ENCODE data around the gene THAP8. TPM values are rescaled to one million over a fixed set of nuclear protein-coding genes. Genes with fewer than 3 reads are reported as not detected.

THAP8 gene
- total RNA-seq, 4 donors from 2014 or later = 6.3 to 21.3 (median 12.1) TPM

- peak overlapping the region; percentile 39 to 56 (median 42) for H3K4me3 ChIP-seq
- H3K36me3 ChIP-seq = no peaks in the 10 kb centered on the region
- intact Hi-C loops (cut with DNase I) = no loop called here
- H3K9me3 ChIP-seq = no peaks in the 10 kb centered on the region
- no peak overlapping the region for H3K27ac ChIP-seq (replicated peaks in 1 of 4)
- DNase-seq (ENCODE audit: extremely low spot score) = no peak
- H3K27me3 ChIP-seq = peaks cover 2 to 78% (median 13%) of the 10 kb centered on the region in 4 donors
- WGBS = 31% methylated on average over 8 of the region's 8 CpGs
- H3K4me1 ChIP-seq = peaks cover 6 to 12% (median 10%) of the 10 kb centered on the region in 4 donors
- TF ChIP-seq POLR2A (IDR thresholded peaks at IDR 0.05; ENCODE audit: low read depth) = no peak
- no peak for TF ChIP-seq EP300 (IDR thresholded peaks at IDR 0.05)
- TF ChIP-seq CTCF (IDR thresholded peaks at IDR 0.05) = no peak
Observed at GRCh38 chr19:35987571-35987896, 66.6 kb downstream of the THAP8 start.

- Histone ChIP-seq H3K27ac (replicated peaks in 1 of 4) (no peak overlapping the region), H3K4me1 (peaks cover 6 to 12% (median 10%) of the 10 kb centered on the region in 4 donors), H3K36me3 (no peaks in the 10 kb centered on the region), H3K4me3 (peak overlapping the region; percentile 39 to 56 (median 42)), H3K27me3 (peaks cover 2 to 83% (median 13%) of the 10 kb centered on the region in 4 donors), H3K9me3 (no peaks in the 10 kb centered on the region)
- no peak for DNase-seq (ENCODE audit: extremely low spot score)
- intact Hi-C loops (cut with DNase I) = no loop called here
- no peak for TF ChIP-seq POLR2AphosphoS5 (IDR thresholded peaks at IDR 0.05)
- TF ChIP-seq POLR2A (IDR thresholded peaks at IDR 0.05; ENCODE audit: low read depth) = no peak
- TF ChIP-seq EP300 (IDR thresholded peaks at IDR 0.05) = no peak
- no peak for TF ChIP-seq CTCF (IDR thresholded peaks at IDR 0.05)
- WGBS = 6% methylated on average over 47 of the region's 54 CpGs
Observed at GRCh38 chr19:35986664-35987570, 67.2 kb downstream of the THAP8 start.

- TF ChIP-seq EP300 (IDR thresholded peaks at IDR 0.05) (no peak), POLR2A (IDR thresholded peaks at IDR 0.05; ENCODE audit: low read depth) (no peak), CTCF (IDR thresholded peaks at IDR 0.05) (no peak), POLR2AphosphoS5 (IDR thresholded peaks at IDR 0.05) (no peak)
- Histone ChIP-seq H3K36me3 (no peaks in the 10 kb centered on the region), H3K9me3 (no peaks in the 10 kb centered on the region), H3K27ac (replicated peaks in 1 of 4) (no peak overlapping the region), H3K27me3 (peaks cover 2 to 88% (median 13%) of the 10 kb centered on the region in 4 donors), H3K4me1 (peaks cover 6 to 12% (median 10%) of the 10 kb centered on the region in 4 donors), H3K4me3 (no peak overlapping the region)
- intact Hi-C loops (cut with DNase I) = no loop called here
- 96% methylated on average over 4 of the region's 5 CpGs for WGBS
- no peak for DNase-seq (ENCODE audit: extremely low spot score)
Observed at GRCh38 chr19:35986111-35986510, 68.0 kb downstream of the THAP8 start.

Other genes with a start within 250 kb of the THAP8 start
- not detected for gene PRODH2, start 241.4 kb downstream of the THAP8 start, total RNA-seq
- gene NPHS1, start 201.8 kb downstream of the THAP8 start, total RNA-seq = not detected
- gene KIRREL2, start 197.4 kb downstream of the THAP8 start, total RNA-seq = not detected
- 10 to 100 TPM in 2 of 4 donors, 1 to 10 TPM in 2; 4.6 to 14.6 (median 8.8) TPM for gene APLP1, start 185.7 kb downstream of the THAP8 start, total RNA-seq
- 1 to 10 TPM; 2.5 to 6.2 (median 5.3) TPM for gene NFKBID, start 153.7 kb downstream of the THAP8 start, total RNA-seq
- 10 to 100 TPM in 1 of 4 donors, 1 to 10 TPM in 1, not detected in 2; 3.7 to 14.6 TPM for gene HCST, start 151.8 kb downstream of the THAP8 start, total RNA-seq
- gene TYROBP, start 146.0 kb downstream of the THAP8 start, total RNA-seq = 100 to 1,000 TPM in 1 of 4 donors, 10 to 100 TPM in 3; 47.1 to 145 (median 50.7) TPM
- gene LRFN3, start 117.9 kb downstream of the THAP8 start, total RNA-seq = 10 to 100 TPM in 3 of 4 donors, 1 to 10 TPM in 1; 7.5 to 22.6 (median 15.3) TPM
- 10 to 100 TPM; 44.0 to 60.3 (median 50.2) TPM for gene SDHAF1, start 59.1 kb downstream of the THAP8 start, total RNA-seq
- gene SYNE4, start 45.5 kb downstream of the THAP8 start, total RNA-seq = 1 to 10 TPM in 1 of 4 donors, not detected in 3; 1.3 TPM
- 10 to 100 TPM; 27.0 to 43.6 (median 35.5) TPM for gene ALKBH6, start 40.1 kb downstream of the THAP8 start, total RNA-seq
- 10 to 100 TPM; 39.9 to 73.3 (median 51.4) TPM for gene CLIP3, start 21.4 kb downstream of the THAP8 start, total RNA-seq
- under 1 TPM in 3 of 4 donors, not detected in 1; 0.26 to 0.52 (median 0.50) TPM for gene WDR62, start 612 bp upstream of the THAP8 start, total RNA-seq
- gene OVOL3, start 56.9 kb upstream of the THAP8 start, total RNA-seq = not detected
- gene POLR2I, start 60.6 kb upstream of the THAP8 start, total RNA-seq = 100 to 1,000 TPM in 2 of 4 donors, 10 to 100 TPM in 2; 64.8 to 152 (median 85.7) TPM
- 100 to 1,000 TPM; 164 to 230 (median 192) TPM for gene TBCB, start 61.2 kb upstream of the THAP8 start, total RNA-seq
- 100 to 1,000 TPM; 212 to 245 (median 229) TPM for gene CAPNS1, start 85.8 kb upstream of the THAP8 start, total RNA-seq
- 100 to 1,000 TPM in 2 of 4 donors, 10 to 100 TPM in 2; 65.8 to 231 (median 101) TPM for gene COX7A1, start 98.2 kb upstream of the THAP8 start, total RNA-seq
- gene ZNF565, start 160.4 kb upstream of the THAP8 start, total RNA-seq = 1 to 10 TPM; 4.6 to 5.7 (median 5.1) TPM
- gene ZNF146, start 160.8 kb upstream of the THAP8 start, total RNA-seq = 10 to 100 TPM; 44.9 to 78.2 (median 49.9) TPM

Data from esophagus muscularis mucosa (tissue), 4 donors.